Measurements from ENCODE around the gene JAK2.

DNA sequence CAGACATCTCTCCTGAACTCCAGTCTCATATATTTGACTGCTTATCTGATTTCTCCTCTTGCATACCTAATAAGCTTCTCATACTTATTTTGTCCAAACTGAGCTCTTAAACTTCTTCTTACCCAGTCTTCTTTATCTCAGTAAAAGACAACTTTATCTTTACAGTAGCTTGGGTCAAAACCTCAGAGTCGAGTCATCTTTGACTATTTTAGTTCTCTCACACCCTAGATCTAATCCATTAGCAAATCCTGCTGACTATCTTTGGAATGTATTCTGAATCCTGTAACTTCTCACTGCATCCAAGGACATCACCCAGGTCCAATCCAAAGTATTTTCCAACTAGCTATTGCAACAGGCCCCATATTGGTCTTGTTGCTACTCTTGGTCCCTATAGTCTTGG is 11.8 kb upstream of the JAK2 start:
- TF ChIP-seq, protein P1, sequence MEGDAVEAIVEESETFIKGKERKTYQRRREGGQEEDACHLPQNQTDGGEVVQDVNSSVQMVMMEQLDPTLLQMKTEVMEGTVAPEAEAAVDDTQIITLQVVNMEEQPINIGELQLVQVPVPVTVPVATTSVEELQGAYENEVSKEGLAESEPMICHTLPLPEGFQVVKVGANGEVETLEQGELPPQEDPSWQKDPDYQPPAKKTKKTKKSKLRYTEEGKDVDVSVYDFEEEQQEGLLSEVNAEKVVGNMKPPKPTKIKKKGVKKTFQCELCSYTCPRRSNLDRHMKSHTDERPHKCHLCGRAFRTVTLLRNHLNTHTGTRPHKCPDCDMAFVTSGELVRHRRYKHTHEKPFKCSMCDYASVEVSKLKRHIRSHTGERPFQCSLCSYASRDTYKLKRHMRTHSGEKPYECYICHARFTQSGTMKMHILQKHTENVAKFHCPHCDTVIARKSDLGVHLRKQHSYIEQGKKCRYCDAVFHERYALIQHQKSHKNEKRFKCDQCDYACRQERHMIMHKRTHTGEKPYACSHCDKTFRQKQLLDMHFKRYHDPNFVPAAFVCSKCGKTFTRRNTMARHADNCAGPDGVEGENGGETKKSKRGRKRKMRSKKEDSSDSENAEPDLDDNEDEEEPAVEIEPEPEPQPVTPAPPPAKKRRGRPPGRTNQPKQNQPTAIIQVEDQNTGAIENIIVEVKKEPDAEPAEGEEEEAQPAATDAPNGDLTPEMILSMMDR (IDR thresholded peaks at IDR 0.05), result no peak
- no peak for TF ChIP-seq POLR2A (IDR thresholded peaks at IDR 0.05)
